Activated CD8-positive, alpha-beta memory T cell treated with anti-CD3 and anti-CD28 coated beads, Interleukin-2, amount 50 U/mL, for 4 hours (primary cell): ENCODE measurements around the gene AP1AR.
A peak's percentile ranks its signal among the peaks of the same experiment; 100 is the strongest.

Source experiments
- DNase-seq: peaks from one replicate; pipeline ENCODE4 v3.0.0-alpha.2; 2020

AP1AR gene

DNA sequence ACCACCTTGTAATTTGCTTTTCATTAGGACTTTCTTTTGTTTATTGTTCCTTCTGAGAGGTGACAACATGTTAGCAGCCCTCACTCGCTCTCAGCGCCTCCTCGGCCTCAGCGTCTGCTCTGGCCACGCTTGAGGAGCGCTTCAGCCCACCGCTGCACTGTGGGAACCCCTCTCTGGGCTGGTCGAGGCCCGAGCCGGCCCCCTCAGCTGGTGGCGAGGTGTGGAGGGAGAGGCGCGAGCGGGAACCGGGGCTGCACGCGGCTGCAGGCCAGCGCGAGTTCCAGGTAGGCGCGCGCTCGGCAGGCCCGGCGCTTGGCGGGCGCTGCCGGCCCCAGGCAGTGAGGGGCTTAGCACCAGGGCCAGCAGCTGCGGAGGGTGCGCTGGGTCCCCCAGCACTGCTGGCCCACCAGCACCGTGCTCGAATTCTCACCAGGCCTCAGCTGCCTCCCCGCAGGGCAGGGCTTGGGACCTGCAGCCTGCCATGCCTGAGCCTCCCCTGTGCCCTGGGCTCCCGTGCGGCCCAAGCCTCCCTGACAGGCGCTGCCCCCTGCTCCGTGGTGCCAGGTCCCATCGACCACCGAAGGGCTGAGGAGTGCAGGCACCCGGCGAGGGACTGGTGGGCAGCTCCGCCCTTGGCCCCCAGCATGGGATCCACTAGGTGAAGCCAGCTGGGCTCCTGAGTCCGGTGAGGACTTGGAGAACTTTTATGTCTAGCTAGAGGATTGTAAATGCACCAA lies 9.2 kb upstream of the AP1AR start:
- no peak for DNase-seq

DNA sequence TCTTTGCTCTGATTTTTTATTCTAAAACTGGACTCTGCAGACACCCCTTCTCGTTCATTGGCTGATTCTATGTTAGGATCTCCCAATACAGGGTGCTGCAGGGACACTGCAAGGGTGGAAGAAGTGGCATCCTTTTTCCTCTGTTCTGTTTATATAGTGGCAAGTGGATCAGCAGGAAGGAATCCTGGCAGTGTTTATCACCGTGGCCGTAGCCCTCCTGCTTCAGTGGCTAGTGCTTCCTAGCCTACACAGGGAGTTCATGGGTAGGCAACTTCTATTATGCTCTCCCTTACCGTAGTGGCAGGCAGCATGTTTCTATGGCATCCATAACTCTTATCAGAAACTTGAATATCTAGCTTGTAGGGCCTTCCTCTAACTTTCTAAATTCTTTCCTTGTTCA lies 6.4 kb upstream of the AP1AR start:
- no peak for DNase-seq

GRCh38 chr4:112230879-112231778 lies 458 bp upstream of the AP1AR start:
- DNase-seq: peak; percentile 97

GRCh38 chr4:112234952-112235609 lies 3.5 kb downstream of the AP1AR start:
- peak; percentile 54 for DNase-seq

DNA sequence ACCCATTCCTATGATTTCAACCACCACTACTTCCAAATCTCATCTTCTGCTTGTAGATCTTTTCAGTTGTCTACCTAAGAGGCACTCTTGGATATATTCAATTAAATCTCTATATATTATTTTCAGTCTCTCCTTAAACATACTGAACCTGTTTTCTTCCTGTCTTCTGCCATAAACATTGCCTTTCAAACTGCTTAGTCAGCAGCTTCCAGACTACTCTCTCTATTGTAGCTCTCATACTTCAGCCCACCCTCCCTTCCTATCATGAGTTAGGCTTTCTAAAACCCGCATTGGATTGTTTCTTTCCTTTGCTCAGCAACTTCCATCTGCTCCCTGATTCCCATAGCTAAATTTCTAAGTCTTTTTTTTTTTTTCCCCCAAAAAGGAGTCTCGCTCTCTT lies 4.5 kb downstream of the AP1AR start:
- no peak for DNase-seq

- DNase-seq: no peak
Measured at GRCh38 chr4:112238833-112239232, 7.2 kb downstream of the AP1AR start.

- no peak for DNase-seq
Measured at GRCh38 chr4:112245383-112245782, 13.8 kb downstream of the AP1AR start.

GRCh38 chr4:112247021-112247420 lies 15.4 kb downstream of the AP1AR start:
- DNase-seq: no peak

GRCh38 chr4:112251019-112251643 lies 19.5 kb downstream of the AP1AR start:
- no peak for DNase-seq

- no peak for DNase-seq
Measured at GRCh38 chr4:112252234-112252633, 20.6 kb downstream of the AP1AR start.

DNA sequence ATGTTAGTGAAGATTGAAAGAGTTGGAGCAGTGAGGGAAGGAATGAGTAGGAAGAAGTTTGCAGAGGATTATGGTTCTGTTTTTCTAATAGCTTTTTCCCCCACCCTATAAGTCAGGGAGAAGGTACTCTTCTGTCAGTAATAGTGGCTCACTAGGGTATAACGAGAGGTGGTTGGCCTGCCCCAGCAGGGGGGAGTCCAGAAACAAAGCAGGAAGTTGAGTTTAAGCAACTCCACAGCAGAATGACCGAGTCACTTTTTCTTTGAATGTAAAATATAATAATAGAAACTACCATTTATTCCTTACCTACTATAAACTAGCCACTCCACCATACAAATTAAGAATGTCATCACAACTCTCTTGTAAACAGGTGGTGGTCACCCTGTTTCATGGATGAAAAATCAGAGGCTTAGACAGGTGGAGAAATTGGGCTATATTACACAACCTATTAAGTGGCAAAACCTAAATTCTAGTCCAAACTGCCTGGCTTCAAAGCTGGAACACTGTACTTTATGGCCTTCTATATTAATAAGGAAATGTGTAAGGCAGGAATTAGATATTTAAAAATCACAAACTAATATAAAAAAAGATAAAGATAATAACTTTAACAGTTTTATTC lies 21.9 kb downstream of the AP1AR start:
- DNase-seq: no peak

- no peak for DNase-seq
Measured at GRCh38 chr4:112257098-112257497, 25.5 kb downstream of the AP1AR start.

GRCh38 chr4:112266823-112267222 lies 35.2 kb downstream of the AP1AR start:
- no peak for DNase-seq

DNA sequence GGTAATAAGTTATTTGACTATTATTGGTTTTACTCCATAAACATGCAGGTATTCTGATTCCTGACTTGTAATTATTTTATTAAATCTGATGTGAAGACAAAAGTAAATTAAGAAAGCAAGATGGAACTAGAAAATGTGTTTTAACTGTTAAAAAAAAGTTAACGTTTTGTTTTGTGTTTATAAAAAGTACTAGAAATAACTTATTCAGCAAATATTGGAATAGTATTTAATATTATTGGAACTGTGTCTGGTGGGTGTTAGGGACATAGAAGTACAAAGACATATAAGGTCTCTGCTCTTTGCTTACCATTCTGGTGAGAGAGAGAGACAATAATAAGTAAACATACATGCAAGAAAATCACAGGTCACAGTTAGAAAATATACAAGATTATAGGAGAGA lies 38.5 kb downstream of the AP1AR start:
- no peak for DNase-seq

GRCh38 chr4:112270640-112271421 lies 39.2 kb downstream of the AP1AR start:
- DNase-seq: no peak

DNA sequence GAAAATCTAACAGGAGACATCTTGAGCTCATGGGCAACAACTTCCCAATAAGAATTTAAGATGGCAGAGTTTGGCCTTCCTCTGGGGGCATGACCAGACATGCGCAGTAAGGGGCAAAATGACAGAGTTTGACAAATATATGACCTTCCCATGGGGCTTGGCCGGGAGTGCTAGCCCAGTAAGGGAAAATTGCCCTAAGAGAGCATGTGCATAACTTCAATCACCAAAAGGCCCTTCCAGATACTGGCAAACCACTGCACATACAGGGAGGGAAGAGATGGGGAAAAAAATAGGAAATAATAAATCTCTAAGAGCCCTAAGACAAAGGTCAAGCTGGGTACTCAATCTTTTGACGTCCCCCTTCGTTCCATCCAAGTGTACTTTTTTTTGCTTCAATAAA lies 40.7 kb downstream of the AP1AR start:
- no peak for DNase-seq

- no peak for DNase-seq
Measured at GRCh38 chr4:112274959-112275358, 43.4 kb downstream of the AP1AR start.

DNA sequence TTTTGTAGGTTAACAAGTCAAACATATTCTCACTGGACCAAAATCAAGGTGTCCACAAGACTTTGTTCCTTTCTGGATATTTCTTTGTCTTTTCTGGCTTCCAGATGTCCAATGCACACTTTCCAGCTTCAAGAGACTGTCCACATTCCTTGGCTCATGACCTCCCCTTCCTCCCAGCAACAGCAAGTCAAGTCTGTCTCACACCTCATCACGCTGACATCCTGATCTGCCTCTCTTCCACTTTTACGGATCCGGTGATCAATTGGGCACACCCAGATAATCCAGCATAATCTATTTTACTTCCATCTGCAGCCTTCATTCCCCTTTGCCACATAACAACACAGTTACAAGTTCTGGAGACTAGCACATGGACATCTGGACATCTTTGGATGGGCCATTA lies 44.5 kb downstream of the AP1AR start:
- DNase-seq: no peak

DNA sequence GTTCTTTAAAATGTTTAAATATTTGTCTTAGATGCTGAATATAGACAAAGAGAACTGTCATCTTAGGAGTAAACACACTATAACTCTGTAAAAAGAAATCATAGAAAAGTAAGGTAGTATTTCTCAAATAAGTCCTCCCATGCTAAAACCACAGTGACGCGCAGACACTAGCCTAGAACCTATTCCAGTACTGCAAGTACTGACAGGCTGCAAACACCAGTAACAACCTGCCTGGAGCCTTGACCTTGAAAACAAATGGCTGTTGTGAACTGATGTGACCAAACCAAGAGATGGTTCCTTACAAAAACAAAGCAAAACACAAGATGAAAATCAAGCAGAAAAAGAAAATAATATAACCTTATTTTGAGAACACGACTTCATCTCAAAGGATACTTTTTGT lies 45.6 kb downstream of the AP1AR start:
- no peak for DNase-seq

DNA sequence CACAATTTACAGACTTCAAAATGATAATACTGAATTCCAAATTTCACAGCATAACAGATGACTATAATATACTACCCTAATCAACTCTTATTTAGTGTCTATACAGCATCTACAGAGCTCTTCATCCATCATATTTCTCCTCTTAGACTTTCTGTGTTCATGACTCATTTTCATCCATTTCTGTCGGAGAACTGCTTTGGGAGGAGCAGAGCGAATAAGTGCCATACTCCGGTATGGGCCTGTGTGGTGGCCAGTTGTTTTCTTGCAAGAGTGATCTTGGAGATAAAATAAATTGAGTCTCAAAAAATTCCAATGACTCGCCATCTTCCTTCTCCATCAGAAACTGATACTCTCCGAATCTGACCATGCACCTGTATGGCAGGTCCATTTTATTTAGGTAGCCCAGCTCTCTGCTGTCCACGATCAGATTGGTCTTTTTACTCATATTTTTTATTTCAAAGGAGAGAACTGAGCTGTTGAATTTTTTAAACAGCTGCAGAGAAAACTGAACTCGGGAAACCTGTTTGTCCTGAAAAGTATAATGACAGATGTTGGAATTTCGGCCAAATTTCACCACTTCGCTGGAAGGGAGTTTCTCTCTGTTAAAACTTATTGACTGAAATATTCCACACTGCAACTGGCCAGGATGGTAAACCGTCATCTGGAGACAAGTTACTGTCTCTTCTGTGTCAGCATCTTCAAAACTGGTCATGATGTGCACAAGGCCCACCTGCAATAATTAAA lies 46.3 kb downstream of the AP1AR start:
- no peak for DNase-seq
